Vagina (tissue), 2 donors: ENCODE measurements around the gene PI3. TPM values are rescaled to one million over a fixed set of nuclear protein-coding genes. Genes with fewer than 3 reads are reported as not detected.

ENCODE experiments used
- DNase-seq, 2 donors: peaks; one replicate each; pipeline ENCODE4 v3.0.0-alpha.2; 2017; ENCODE audit errors: extremely low spot score in 2 of 2
- H3K27ac ChIP-seq: fragments of 200-600 bp; sonication (generic); one replicate; pipeline ENCODE4 v1.5.1; 2019
- H3K27me3 ChIP-seq: fragments of 200-600 bp; sonication (generic); one replicate; pipeline ENCODE4 v1.5.1; 2019
- H3K36me3 ChIP-seq, 2 donors: fragments of 200-600 bp; sonication (generic); one replicate each; pipeline ENCODE4 v1.5.1; 2017 to 2019
- H3K4me1 ChIP-seq: fragments of 200-600 bp; sonication (generic); one replicate; pipeline ENCODE4 v1.5.1; 2019
- H3K4me3 ChIP-seq, 2 donors: fragments of 200-600 bp; sonication (generic); 1 replicate in 1 of 2; 2 replicates in 1 of 2; pipeline ENCODE4 v1.5.1; 2016 to 2019
- H3K9me3 ChIP-seq: fragments of 200-600 bp; sonication (generic); one replicate; pipeline ENCODE4 v1.5.1; 2019
- CTCF ChIP-seq, 3 experiments: fragments of 450-650 bp in 2 of 3; fragments of 200-600 bp in 1 of 3; sonication (generic) in 1 of 3; IDR thresholded peaks; one replicate each; pipeline ENCODE4 v1.5.1; 2017 to 2019; ENCODE audit warnings: antibody characterized with exemption in 3 of 3, mild to moderate bottlenecking in 2 of 3, moderate library complexity in 2 of 3
- POLR2A ChIP-seq, 2 donors: fragments of 450-650 bp; IDR thresholded peaks; one replicate each; pipeline ENCODE4 v1.6.1; 2017; ENCODE audit warnings: antibody characterized with exemption in 2 of 2, mild to moderate bottlenecking in 2 of 2, moderate library complexity in 2 of 2
- POLR2AphosphoS5 ChIP-seq, 2 donors: sonication (generic); formaldehyde crosslinking; IDR thresholded peaks; one replicate each; pipeline ENCODE4 v1.9.0; 2017; ENCODE audit warnings: antibody characterized with exemption in 2 of 2, mild to moderate bottlenecking in 2 of 2, low read depth in 1 of 2; ENCODE audit not compliant: insufficient read depth in 1 of 2
- intact Hi-C: fragments of 100-400 bp; cut with DNase I; formaldehyde crosslinking; loops from one replicate; pipeline ENCODE4 v1.15.1; 2023
- total RNA-seq: library from RNA; depleted of rRNA; stranded (reverse); fragments of >200 nt; gene quantifications from one replicate; pipeline ENCODE4 v1.2.3, GENCODE V29; 2016

The PI3 gene
- total RNA-seq, 1 donor from 2014 or later: 234 TPM

- intact Hi-C loops: no loop called here
- H3K27me3 ChIP-seq: no peaks in the 10 kb centered on the region
- H3K9me3 ChIP-seq: no peaks in the 10 kb centered on the region
- H3K4me1 ChIP-seq: no peaks in the 10 kb centered on the region
- H3K27ac ChIP-seq: no peak overlapping the region
- TF ChIP-seq POLR2AphosphoS5 (IDR thresholded peaks at IDR 0.05; ENCODE audit: insufficient read depth in 1 of 2, low read depth in 1 of 2): no peak
- no peak overlapping the region for H3K4me3 ChIP-seq
- no peaks in the 10 kb centered on the region for H3K36me3 ChIP-seq
- no peak for DNase-seq
Measured at GRCh38 chr20:45164906-45165305, 9.8 kb upstream of the PI3 start.

- Histone ChIP-seq H3K27me3 (no peaks in the 10 kb centered on the region), H3K4me3 (no peak overlapping the region), H3K4me1 (no peaks in the 10 kb centered on the region), H3K27ac (no peak overlapping the region), H3K36me3 (no peaks in the 10 kb centered on the region), H3K9me3 (no peaks in the 10 kb centered on the region)
- no peak for DNase-seq
- TF ChIP-seq POLR2AphosphoS5 (IDR thresholded peaks at IDR 0.05; ENCODE audit: insufficient read depth in 1 of 2, low read depth in 1 of 2) (no peak), CTCF (IDR thresholded peaks at IDR 0.05) (no peak), POLR2A (IDR thresholded peaks at IDR 0.05) (no peak)
- intact Hi-C loops: no loop called here
Measured at GRCh38 chr20:45173522-45173921, 1.2 kb upstream of the PI3 start.

GRCh38 chr20:45176526-45177267 lies 2.0 kb downstream of the PI3 start:
- no peaks in the 10 kb centered on the region for H3K9me3 ChIP-seq
- intact Hi-C loops: no loop called here
- no peak for TF ChIP-seq POLR2AphosphoS5 (IDR thresholded peaks at IDR 0.05; ENCODE audit: insufficient read depth in 1 of 2, low read depth in 1 of 2)
- no peak for TF ChIP-seq CTCF (IDR thresholded peaks at IDR 0.05)
- no peak for TF ChIP-seq POLR2A (IDR thresholded peaks at IDR 0.05)
- H3K4me3 ChIP-seq: no peak overlapping the region
- no peak for DNase-seq
- no peaks in the 10 kb centered on the region for H3K36me3 ChIP-seq
- no peaks in the 10 kb centered on the region for H3K27me3 ChIP-seq
- H3K27ac ChIP-seq: no peak overlapping the region
- H3K4me1 ChIP-seq: no peaks in the 10 kb centered on the region

- Histone ChIP-seq H3K27ac (no peak overlapping the region), H3K4me1 (no peaks in the 10 kb centered on the region), H3K4me3 (no peak overlapping the region), H3K36me3 (no peaks in the 10 kb centered on the region), H3K27me3 (no peaks in the 10 kb centered on the region), H3K9me3 (no peaks in the 10 kb centered on the region)
- DNase-seq: no peak
- intact Hi-C loops: no loop called here
- TF ChIP-seq POLR2AphosphoS5 (IDR thresholded peaks at IDR 0.05; ENCODE audit: insufficient read depth in 1 of 2, low read depth in 1 of 2): no peak
- TF ChIP-seq POLR2A (IDR thresholded peaks at IDR 0.05): no peak
- no peak for TF ChIP-seq CTCF (IDR thresholded peaks at IDR 0.05)
Measured at GRCh38 chr20:45179166-45179565, 4.5 kb downstream of the PI3 start.

- H3K36me3 ChIP-seq: no peaks in the 10 kb centered on the region
- no peak overlapping the region for H3K4me3 ChIP-seq
- no peak overlapping the region for H3K27ac ChIP-seq
- no peaks in the 10 kb centered on the region for H3K4me1 ChIP-seq
- intact Hi-C loops: no loop called here
- no peak for TF ChIP-seq CTCF (IDR thresholded peaks at IDR 0.05)
- no peak for TF ChIP-seq POLR2AphosphoS5 (IDR thresholded peaks at IDR 0.05; ENCODE audit: insufficient read depth in 1 of 2, low read depth in 1 of 2)
- no peak for TF ChIP-seq POLR2A (IDR thresholded peaks at IDR 0.05)
- no peaks in the 10 kb centered on the region for H3K27me3 ChIP-seq
- no peaks in the 10 kb centered on the region for H3K9me3 ChIP-seq
- DNase-seq: no peak
Measured at GRCh38 chr20:45181639-45182038, 6.9 kb downstream of the PI3 start.
